Fibroblast of peridontal ligament (primary cell): ENCODE results near the gene CYTH1.
A peak's percentile ranks its signal among the peaks of the same experiment; 100 is the strongest.

ENCODE experiments used
- DNase-seq: peaks from one replicate; pipeline ENCODE4 v3.0.0-alpha.2; 2010; ENCODE audit errors: extremely low read depth

Gene CYTH1

GRCh38 chr17:78804777-78805176, 22.7 kb upstream of the CYTH1 start:
- no peak for DNase-seq

- DNase-seq = no peak
Observed at GRCh38 chr17:78803186-78803845, 21.2 kb upstream of the CYTH1 start.

- DNase-seq = no peak
Observed at GRCh38 chr17:78802459-78802858, 20.4 kb upstream of the CYTH1 start.

GRCh38 chr17:78802008-78802407, 19.9 kb upstream of the CYTH1 start:
- DNase-seq = no peak

- DNase-seq = no peak
Observed at GRCh38 chr17:78800132-78800931, 18.3 kb upstream of the CYTH1 start.

- peak; percentile 26 for DNase-seq
Observed at GRCh38 chr17:78798695-78799559, 16.9 kb upstream of the CYTH1 start.

GRCh38 chr17:78797691-78798585, 15.9 kb upstream of the CYTH1 start:
- DNase-seq = no peak

- DNase-seq = no peak
Observed at GRCh38 chr17:78797213-78797612, 15.1 kb upstream of the CYTH1 start.

- no peak for DNase-seq
Observed at GRCh38 chr17:78796517-78796900, 14.4 kb upstream of the CYTH1 start.

GRCh38 chr17:78795861-78796516, 13.9 kb upstream of the CYTH1 start:
- DNase-seq = no peak

GRCh38 chr17:78794864-78795640, 13.0 kb upstream of the CYTH1 start:
- no peak for DNase-seq

- no peak for DNase-seq
Observed at GRCh38 chr17:78794399-78794798, 12.3 kb upstream of the CYTH1 start.

- DNase-seq = no peak
Observed at GRCh38 chr17:78793968-78794367, 11.9 kb upstream of the CYTH1 start.

- DNase-seq = no peak
Observed at GRCh38 chr17:78793415-78793814, 11.3 kb upstream of the CYTH1 start.

- DNase-seq = no peak
Observed at GRCh38 chr17:78791840-78792709, 10.0 kb upstream of the CYTH1 start.

- DNase-seq = no peak
Observed at GRCh38 chr17:78790552-78790951, 8.5 kb upstream of the CYTH1 start.

- DNase-seq = peak; percentile 55
Observed at GRCh38 chr17:78789663-78790181, 7.6 kb upstream of the CYTH1 start.

GRCh38 chr17:78789149-78789662, 7.1 kb upstream of the CYTH1 start:
- no peak for DNase-seq

- DNase-seq = no peak
Observed at GRCh38 chr17:78788451-78788850, 6.4 kb upstream of the CYTH1 start.
